Activated CD4-positive, alpha-beta memory T cell treated with anti-CD3 and anti-CD28 coated beads for 36 hours (primary cell): ENCODE results near the gene GPR78. TPM values are rescaled to one million over a fixed set of nuclear protein-coding genes. Genes with fewer than 3 reads are reported as not detected.

Experiments used
- CTCF ChIA-PET: fragments of 350-600 bp; sonication (Branson Sonifier 250); formaldehyde crosslinking; loops from one replicate; lab custom pipeline; 2021; ENCODE audit warnings: antibody characterized with exemption, inconsistent platforms; lab: Charles Lee
- POLR2A ChIA-PET: fragments of 350-600 bp; sonication (Branson Sonifier 250); formaldehyde crosslinking; loops from one replicate; lab custom pipeline; 2021; ENCODE audit warnings: antibody characterized with exemption; lab: Charles Lee
- DNase-seq: peaks from one replicate; pipeline ENCODE4 v3.0.0-alpha.2; 2020
- H3K27ac Mint-ChIP-seq: one replicate; pipeline ENCODE4 v1.8.0; 2021; ENCODE audit warnings: mixed read lengths
- H3K27me3 Mint-ChIP-seq: one replicate; pipeline ENCODE4 v1.8.0; 2021; ENCODE audit warnings: mixed read lengths
- H3K36me3 Mint-ChIP-seq: one replicate; pipeline ENCODE4 v1.8.0; 2021; ENCODE audit warnings: mixed read lengths
- H3K4me1 Mint-ChIP-seq: one replicate; pipeline ENCODE4 v1.8.0; 2021; ENCODE audit warnings: low read depth, mixed read lengths
- H3K4me3 Mint-ChIP-seq: one replicate; pipeline ENCODE4 v1.8.0; 2021; ENCODE audit warnings: mild to moderate bottlenecking, mixed read lengths
- H3K9me3 Mint-ChIP-seq: one replicate; pipeline ENCODE4 v1.8.0; 2021; ENCODE audit warnings: mixed read lengths
- intact Hi-C: fragments of 100-400 bp; cut with micrococcal nuclease; formaldehyde crosslinking; loops from one replicate; pipeline ENCODE4 v1.15.1; 2023
- total RNA-seq, 2 experiments: library from RNA; stranded (reverse); gene quantifications; one replicate each; pipeline ENCODE4 v1.2.3, GENCODE V29; 2021

The GPR78 gene
- total RNA-seq, result not detected

- Mint-ChIP-seq H3K27ac (no peak within 1 kb of the TSS), H3K4me3 (no peak within 1 kb of the TSS), H3K9me3 (no peaks in the 10 kb centered on the region), H3K27me3 (peaks cover 17% of the 10 kb centered on the region), H3K4me1 (no peaks in the 10 kb centered on the region), H3K36me3 (no peaks in the 10 kb centered on the region)
- ChIA-PET CTCF (no interaction called here), POLR2A (no interaction called here)
- intact Hi-C loops, result no loop called here
- peak; percentile 57 for DNase-seq
Observed at GRCh38 chr4:8580321-8581093, at the start of gene GPR78. GPR78 (plus strand) TSS chr4:8580392; CDS start chr4:8580983, 591 bp downstream.

GRCh38 chr4:8532245-8532781 lies 47.9 kb upstream of the GPR78 start:
- intact Hi-C loops, result no loop called here
- no peaks in the 10 kb centered on the region for H3K4me1 Mint-ChIP-seq
- peaks cover 10% of the 10 kb centered on the region for H3K27me3 Mint-ChIP-seq
- peaks cover 3% of the 10 kb centered on the region for H3K36me3 Mint-ChIP-seq
- DNase-seq, result no peak
- peaks cover 12% of the 10 kb centered on the region for H3K9me3 Mint-ChIP-seq
- H3K27ac Mint-ChIP-seq, result no peak overlapping the region
- POLR2A ChIA-PET, result no interaction called here
- H3K4me3 Mint-ChIP-seq, result no peak overlapping the region
- CTCF ChIA-PET, result no interaction called here

GRCh38 chr4:8533274-8533865 lies 46.8 kb upstream of the GPR78 start:
- no peak for DNase-seq
- Mint-ChIP-seq H3K4me1 (no peaks in the 10 kb centered on the region), H3K27ac (no peak overlapping the region), H3K4me3 (no peak overlapping the region), H3K9me3 (peaks cover 12% of the 10 kb centered on the region), H3K36me3 (peaks cover 3% of the 10 kb centered on the region), H3K27me3 (peaks cover 10% of the 10 kb centered on the region)
- ChIA-PET CTCF (no interaction called here), POLR2A (no interaction called here)
- intact Hi-C loops, result no loop called here

- peaks cover 3% of the 10 kb centered on the region for H3K36me3 Mint-ChIP-seq
- no peak overlapping the region for H3K4me3 Mint-ChIP-seq
- no peak overlapping the region for H3K27ac Mint-ChIP-seq
- CTCF ChIA-PET, result no interaction called here
- H3K9me3 Mint-ChIP-seq, result peaks cover 12% of the 10 kb centered on the region
- POLR2A ChIA-PET, result no interaction called here
- no peak for DNase-seq
- no peaks in the 10 kb centered on the region for H3K4me1 Mint-ChIP-seq
- intact Hi-C loops, result no loop called here
- H3K27me3 Mint-ChIP-seq, result peaks cover 10% of the 10 kb centered on the region
Observed at GRCh38 chr4:8534129-8534528, 46.1 kb upstream of the GPR78 start.

- intact Hi-C loops, result no loop called here
- H3K9me3 Mint-ChIP-seq, result peaks cover 12% of the 10 kb centered on the region
- POLR2A ChIA-PET, result no interaction called here
- peaks cover 10% of the 10 kb centered on the region for H3K27me3 Mint-ChIP-seq
- H3K27ac Mint-ChIP-seq, result no peak overlapping the region
- H3K4me1 Mint-ChIP-seq, result peaks cover 1% of the 10 kb centered on the region
- no peak overlapping the region for H3K4me3 Mint-ChIP-seq
- peaks cover 3% of the 10 kb centered on the region for H3K36me3 Mint-ChIP-seq
- CTCF ChIA-PET, result no interaction called here
- no peak for DNase-seq
Observed at GRCh38 chr4:8534611-8535010, 45.6 kb upstream of the GPR78 start.

GRCh38 chr4:8536467-8536866 lies 43.7 kb upstream of the GPR78 start:
- Mint-ChIP-seq H3K9me3 (peaks cover 12% of the 10 kb centered on the region), H3K4me3 (no peak overlapping the region), H3K36me3 (peaks cover 3% of the 10 kb centered on the region), H3K27me3 (peaks cover 7% of the 10 kb centered on the region), H3K4me1 (peaks cover 9% of the 10 kb centered on the region), H3K27ac (no peak overlapping the region)
- no peak for DNase-seq
- POLR2A ChIA-PET, result no interaction called here
- CTCF ChIA-PET, result no interaction called here
- intact Hi-C loops, result no loop called here

- CTCF ChIA-PET, result no interaction called here
- Mint-ChIP-seq H3K4me1 (peaks cover 9% of the 10 kb centered on the region), H3K9me3 (peaks cover 12% of the 10 kb centered on the region), H3K4me3 (no peak overlapping the region), H3K27me3 (peaks cover 3% of the 10 kb centered on the region), H3K27ac (no peak overlapping the region), H3K36me3 (peaks cover 3% of the 10 kb centered on the region)
- no peak for DNase-seq
- intact Hi-C loops, result no loop called here
- POLR2A ChIA-PET, result no interaction called here
Observed at GRCh38 chr4:8537041-8537461, 43.1 kb upstream of the GPR78 start.

- H3K36me3 Mint-ChIP-seq, result peaks cover 3% of the 10 kb centered on the region
- POLR2A ChIA-PET, result no interaction called here
- peaks cover 9% of the 10 kb centered on the region for H3K4me1 Mint-ChIP-seq
- no peak overlapping the region for H3K4me3 Mint-ChIP-seq
- peaks cover 3% of the 10 kb centered on the region for H3K27me3 Mint-ChIP-seq
- H3K27ac Mint-ChIP-seq, result no peak overlapping the region
- DNase-seq, result no peak
- CTCF ChIA-PET, result no interaction called here
- intact Hi-C loops, result no loop called here
- peaks cover 12% of the 10 kb centered on the region for H3K9me3 Mint-ChIP-seq
Observed at GRCh38 chr4:8538076-8538702, 42.0 kb upstream of the GPR78 start.

- no peak for DNase-seq
- Mint-ChIP-seq H3K27ac (no peak overlapping the region), H3K4me1 (peaks cover 9% of the 10 kb centered on the region), H3K36me3 (peaks cover 3% of the 10 kb centered on the region), H3K9me3 (peaks cover 12% of the 10 kb centered on the region), H3K4me3 (no peak overlapping the region), H3K27me3 (no peaks in the 10 kb centered on the region)
- ChIA-PET CTCF (no interaction called here), POLR2A (no interaction called here)
- intact Hi-C loops, result no loop called here
Observed at GRCh38 chr4:8538703-8539567, 41.3 kb upstream of the GPR78 start.

- Mint-ChIP-seq H3K27ac (peak overlapping the region; percentile 67), H3K36me3 (peaks cover 1% of the 10 kb centered on the region), H3K9me3 (peaks cover 8% of the 10 kb centered on the region), H3K4me1 (peaks cover 9% of the 10 kb centered on the region), H3K27me3 (no peaks in the 10 kb centered on the region), H3K4me3 (peak overlapping the region; percentile 20)
- CTCF ChIA-PET, result no interaction called here
- POLR2A ChIA-PET, result no interaction called here
- DNase-seq, result peak; percentile 27
- intact Hi-C loops, result no loop called here
Observed at GRCh38 chr4:8539661-8540060, 40.5 kb upstream of the GPR78 start.

GRCh38 chr4:8540072-8540471 lies 40.1 kb upstream of the GPR78 start:
- intact Hi-C loops, result no loop called here
- H3K27me3 Mint-ChIP-seq, result no peaks in the 10 kb centered on the region
- DNase-seq, result peak; percentile 46
- peak overlapping the region; percentile 67 for H3K27ac Mint-ChIP-seq
- H3K4me1 Mint-ChIP-seq, result peaks cover 9% of the 10 kb centered on the region
- ChIA-PET CTCF (no interaction called here), POLR2A (no interaction called here)
- no peaks in the 10 kb centered on the region for H3K36me3 Mint-ChIP-seq
- H3K9me3 Mint-ChIP-seq, result peaks cover 5% of the 10 kb centered on the region
- H3K4me3 Mint-ChIP-seq, result peak overlapping the region; percentile 20

- CTCF ChIA-PET, result no interaction called here
- DNase-seq, result no peak
- Mint-ChIP-seq H3K27ac (no peak overlapping the region), H3K36me3 (no peaks in the 10 kb centered on the region), H3K4me3 (no peak overlapping the region), H3K27me3 (no peaks in the 10 kb centered on the region), H3K9me3 (no peaks in the 10 kb centered on the region), H3K4me1 (peaks cover 9% of the 10 kb centered on the region)
- intact Hi-C loops, result no loop called here
- POLR2A ChIA-PET, result no interaction called here
Observed at GRCh38 chr4:8540586-8540985, 39.6 kb upstream of the GPR78 start.
